GM12874 (cell line): ENCODE data around the gene GRAMD1A.

ENCODE experiments used
- TF ChIP-seq, protein P1 (sequence below): IDR thresholded peaks from 2 replicates; pipeline ENCODE4 v1.5.1; 2011; ENCODE audit warnings: low read depth, mild to moderate bottlenecking, control low read depth, low read length, moderate library complexity; ENCODE audit not compliant: insufficient read depth

Gene GRAMD1A

DNA sequence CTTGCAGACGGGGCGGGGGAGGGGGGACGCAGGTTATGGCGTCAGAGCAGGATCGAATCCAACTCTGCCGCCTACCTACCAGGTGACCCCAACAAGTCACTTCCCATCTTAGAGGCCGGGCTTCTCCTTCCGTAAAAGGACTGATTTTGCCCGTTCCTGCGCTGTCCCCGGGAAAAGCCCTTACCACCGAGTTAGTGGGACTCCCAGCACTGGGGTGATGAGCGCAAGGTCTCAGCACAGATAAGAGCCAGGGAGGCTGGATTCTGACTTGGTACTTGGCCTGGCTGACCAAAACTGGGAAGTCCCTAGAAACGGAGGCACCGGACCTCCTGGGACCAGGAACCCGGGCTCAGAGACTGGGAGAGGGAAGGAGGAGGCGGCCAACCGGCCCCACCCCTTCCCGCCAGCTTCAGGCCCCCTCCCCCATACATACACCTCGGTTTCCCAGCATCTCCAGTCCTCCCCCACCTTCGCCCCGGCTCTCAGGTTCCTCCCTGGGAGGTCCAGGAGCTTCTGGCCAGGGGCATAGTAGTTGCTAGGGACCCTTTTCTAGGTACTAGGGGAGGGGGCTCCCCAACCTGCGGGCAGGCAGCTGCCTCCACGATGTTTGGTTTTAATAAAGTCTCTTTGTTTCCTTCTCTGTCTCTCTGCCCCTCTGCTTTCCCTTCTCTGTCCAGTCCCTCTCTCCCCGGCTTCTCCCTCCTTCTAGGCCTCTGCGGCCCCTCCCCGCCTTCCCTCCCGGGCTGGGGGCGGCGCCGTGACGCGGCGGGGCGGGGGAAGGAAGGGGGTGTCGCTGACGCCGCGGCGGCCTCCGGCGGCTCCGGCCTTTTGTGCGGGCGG lies at the start of gene GRAMD1A:
Gene GRAMD1A (plus strand): TSS at position 826 of the 840 bp plus-strand sequence. CDS start 156 bp downstream, outside the sequence.
- TF ChIP-seq, protein P1, sequence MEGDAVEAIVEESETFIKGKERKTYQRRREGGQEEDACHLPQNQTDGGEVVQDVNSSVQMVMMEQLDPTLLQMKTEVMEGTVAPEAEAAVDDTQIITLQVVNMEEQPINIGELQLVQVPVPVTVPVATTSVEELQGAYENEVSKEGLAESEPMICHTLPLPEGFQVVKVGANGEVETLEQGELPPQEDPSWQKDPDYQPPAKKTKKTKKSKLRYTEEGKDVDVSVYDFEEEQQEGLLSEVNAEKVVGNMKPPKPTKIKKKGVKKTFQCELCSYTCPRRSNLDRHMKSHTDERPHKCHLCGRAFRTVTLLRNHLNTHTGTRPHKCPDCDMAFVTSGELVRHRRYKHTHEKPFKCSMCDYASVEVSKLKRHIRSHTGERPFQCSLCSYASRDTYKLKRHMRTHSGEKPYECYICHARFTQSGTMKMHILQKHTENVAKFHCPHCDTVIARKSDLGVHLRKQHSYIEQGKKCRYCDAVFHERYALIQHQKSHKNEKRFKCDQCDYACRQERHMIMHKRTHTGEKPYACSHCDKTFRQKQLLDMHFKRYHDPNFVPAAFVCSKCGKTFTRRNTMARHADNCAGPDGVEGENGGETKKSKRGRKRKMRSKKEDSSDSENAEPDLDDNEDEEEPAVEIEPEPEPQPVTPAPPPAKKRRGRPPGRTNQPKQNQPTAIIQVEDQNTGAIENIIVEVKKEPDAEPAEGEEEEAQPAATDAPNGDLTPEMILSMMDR: no peak

DNA sequence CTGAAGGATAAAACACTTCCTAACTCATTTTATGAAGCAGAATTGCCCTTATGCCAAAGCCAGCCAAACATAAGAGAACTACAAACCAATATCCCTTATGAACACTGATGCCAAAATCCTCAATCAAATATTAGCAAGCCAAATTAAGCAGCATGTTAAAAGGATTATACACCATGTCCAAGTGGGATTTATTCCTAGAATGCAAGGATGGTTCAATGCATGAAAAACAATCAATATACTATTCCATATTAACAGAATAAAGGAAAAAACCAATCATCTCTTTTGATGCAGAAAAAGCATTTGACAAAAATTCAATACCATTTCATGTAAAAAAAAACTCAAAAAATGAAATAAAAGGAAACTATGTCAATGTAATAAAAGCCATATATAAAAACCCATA lies 47.0 kb upstream of the GRAMD1A start:
- TF ChIP-seq, protein P1: no peak

DNA sequence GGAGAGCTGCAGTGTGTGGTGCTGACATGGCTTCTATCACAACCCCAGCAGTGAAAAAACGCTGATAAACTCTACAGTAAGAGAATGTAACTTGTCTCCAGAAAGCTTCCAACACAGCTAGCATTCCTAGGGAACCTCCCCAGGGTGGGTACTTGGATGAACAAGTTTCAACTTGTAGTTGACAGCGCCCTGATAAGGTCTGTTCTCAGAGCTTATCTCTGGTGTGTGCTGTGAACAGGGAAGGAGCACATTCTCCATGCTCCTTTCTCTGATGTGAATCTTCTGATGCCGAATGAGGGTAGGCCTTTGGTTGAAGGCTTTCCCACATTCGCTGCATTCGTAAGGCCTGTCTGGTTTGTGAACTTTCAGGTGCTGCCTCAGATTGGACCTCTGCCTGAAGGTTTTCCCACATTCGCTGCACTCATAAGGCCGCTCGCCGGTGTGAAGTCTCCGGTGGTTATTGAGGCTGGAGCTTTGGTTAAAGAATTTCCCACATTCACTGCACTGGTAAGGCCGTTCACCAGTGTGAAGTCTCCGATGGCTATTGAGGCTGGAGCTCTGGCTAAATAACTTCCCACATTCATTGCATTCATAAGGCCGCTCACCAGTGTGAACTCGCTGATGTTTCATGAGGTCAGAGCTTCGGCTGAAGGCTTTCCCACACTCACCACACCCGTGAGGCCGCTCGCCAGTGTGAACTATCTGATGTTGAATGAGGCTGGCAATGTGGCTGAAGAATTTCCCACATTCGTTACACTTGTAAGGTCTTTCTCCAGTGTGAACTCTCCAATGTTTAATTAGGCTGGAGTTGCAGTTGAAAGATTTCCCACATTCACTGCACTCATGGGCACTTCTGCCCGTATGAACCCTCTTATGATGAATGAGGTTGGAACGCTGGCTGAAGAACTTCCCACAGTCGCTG lies 42.0 kb upstream of the GRAMD1A start:
- TF ChIP-seq, protein P1: no peak

DNA sequence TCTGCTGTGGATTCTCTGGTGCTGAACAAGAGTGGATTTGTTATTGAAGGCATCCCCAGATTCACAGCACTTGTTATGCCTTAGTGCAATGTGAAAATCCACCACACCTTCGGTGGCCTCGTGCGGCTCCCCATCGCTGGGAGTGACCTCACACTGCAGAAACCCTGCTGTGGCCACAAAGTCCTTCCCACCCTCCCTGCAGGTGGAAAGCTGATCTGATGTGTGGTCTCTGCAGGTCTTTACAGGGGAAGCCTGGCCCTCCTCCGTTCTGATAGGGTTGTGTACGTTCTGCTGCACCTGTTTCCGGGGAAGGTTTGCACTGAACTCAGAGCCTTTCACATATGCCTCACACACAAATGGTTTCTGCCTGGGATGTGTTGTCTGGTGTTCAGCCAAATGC lies 41.1 kb upstream of the GRAMD1A start:
- TF ChIP-seq, protein P1: no peak

DNA sequence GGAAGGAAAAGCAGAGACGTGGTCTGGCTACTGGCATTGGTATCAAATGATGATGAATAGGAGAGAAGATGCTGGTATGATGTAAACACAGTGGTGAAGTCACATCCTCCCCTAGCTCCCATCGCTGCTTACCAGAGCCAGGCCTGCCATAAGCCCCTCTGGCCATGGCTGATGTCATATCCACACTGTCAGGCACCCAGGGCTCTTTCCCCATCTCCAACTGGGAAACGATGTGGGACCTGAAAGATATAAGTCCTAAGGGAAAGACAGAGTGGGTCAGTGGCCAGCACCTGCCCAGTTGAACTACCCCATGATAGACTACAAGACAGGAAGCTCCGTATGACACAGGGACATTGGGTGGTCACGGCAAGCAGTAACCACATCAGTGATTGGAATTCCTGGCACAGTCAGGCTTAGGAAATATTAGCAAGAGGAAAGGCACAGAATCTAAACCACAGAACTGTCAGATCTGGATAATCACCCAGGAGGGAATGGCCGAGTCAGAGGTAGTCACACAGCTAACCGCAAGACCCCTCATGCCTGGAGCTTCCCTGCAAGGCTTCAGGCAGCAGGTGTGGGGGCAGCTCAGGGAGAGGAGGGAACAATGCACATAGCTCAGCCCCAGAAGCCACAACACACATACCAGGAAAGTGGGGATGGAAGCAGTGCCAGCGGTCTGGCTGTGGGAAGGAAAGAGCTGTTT lies 39.9 kb upstream of the GRAMD1A start:
- TF ChIP-seq, protein P1: no peak

DNA sequence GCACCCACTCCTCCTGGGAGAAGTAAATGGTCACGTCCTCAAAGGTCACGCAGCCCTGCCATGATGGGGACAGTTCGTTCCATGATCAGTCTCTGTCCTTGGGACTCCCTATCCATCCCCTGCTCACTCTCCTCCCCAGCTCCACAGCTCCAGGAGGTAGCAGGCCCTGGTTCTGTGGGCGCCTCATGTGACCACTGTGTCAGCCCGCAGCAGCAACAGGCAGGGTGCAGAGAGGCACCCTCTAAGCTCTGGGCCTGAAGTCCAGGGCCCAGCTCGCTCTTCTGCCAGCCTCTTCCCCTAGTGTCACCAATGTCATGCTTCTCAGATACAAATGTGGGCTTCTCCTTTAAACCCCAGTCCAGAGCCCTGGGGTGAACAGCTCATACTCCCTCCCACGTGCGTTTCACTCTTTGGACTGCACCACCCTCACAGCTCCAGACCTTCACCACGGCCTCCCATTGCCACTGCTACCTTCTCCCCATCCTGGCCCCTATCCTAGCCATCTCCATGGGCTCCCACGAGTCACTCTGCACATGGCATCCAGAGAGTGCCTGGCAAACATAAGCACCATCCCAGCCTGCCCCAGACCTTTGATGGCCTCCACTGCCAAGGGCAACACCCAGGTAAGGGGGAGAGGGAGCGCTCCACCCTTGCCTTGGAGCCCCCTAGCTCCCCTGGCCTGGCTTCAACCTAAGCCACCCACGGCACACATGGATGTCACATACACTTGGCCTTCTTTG lies 39.0 kb upstream of the GRAMD1A start:
- TF ChIP-seq, protein P1: no peak
